Measurements from ENCODE around the gene SYAP1. TPM values are rescaled to one million over a fixed set of nuclear protein-coding genes. Genes with fewer than 3 reads are reported as not detected.

Gene SYAP1
- total and polyA plus RNA-seq, 2 donors (not counting 1 experiment from before 2014, with no cell fraction given): 3.5 to 18.3 TPM

GRCh38 chrX:16699389-16699788 is 20.0 kb upstream of the SYAP1 start:
- Mint-ChIP-seq H3K27me3 (no peaks in the 10 kb centered on the region), H3K4me1 (peaks cover 3% of the 10 kb centered on the region), H3K27ac (no peak overlapping the region), H3K4me3 (no peak overlapping the region), H3K9me3 (ENCODE audit: insufficient read depth) (no peaks in the 10 kb centered on the region)
- H3K4me3 ChIP-seq (ENCODE audit: control extremely low read depth in 1 of 5, extremely low read depth in 1 of 5, insufficient read depth in 1 of 5, low read depth in 2 of 5, low read length in 4 of 5): no peak overlapping the region
- no peaks in the 10 kb centered on the region for H3K36me3 ChIP-seq (replicated peaks in 1 of 2; ENCODE audit: control extremely low read depth in 1 of 2, control insufficient read depth in 1 of 2, extremely low read depth in 1 of 2, insufficient read depth in 2 of 2, low read length in 1 of 2)
- no peaks in the 10 kb centered on the region for H3K9me3 ChIP-seq (ENCODE audit: control extremely low read depth in 1 of 3, control insufficient read depth in 2 of 3, insufficient read depth in 1 of 3, low read length in 2 of 3)
- no peak overlapping the region for H3K27ac ChIP-seq (ENCODE audit: low read length in 2 of 2)
- ATAC-seq (ENCODE audit: low read depth): no peak
- DNase-seq: no peak
- no peaks in the 10 kb centered on the region for H3K4me1 ChIP-seq (ENCODE audit: control insufficient read depth in 2 of 2, insufficient read depth in 2 of 2, low read length in 2 of 2)
- TF ChIP-seq EZH2 (IDR thresholded peaks at IDR 0.05; ENCODE audit: borderline replicate concordance, insufficient read depth, low read depth, low read length, poor library complexity, severe bottlenecking) (no peak), CTCF (IDR thresholded peaks at IDR 0.05) (no peak)
- H2AFZ ChIP-seq (ENCODE audit: insufficient read depth, low read depth, low read length, poor library complexity, severe bottlenecking): no peak overlapping the region
- H4K20me1 ChIP-seq (ENCODE audit: control insufficient read depth, insufficient read depth, low read length, poor library complexity, severe bottlenecking): no peaks in the 10 kb centered on the region
- ChIA-PET POLR2A (no interaction called here), CTCF (no interaction called here)
- H3K4me2 ChIP-seq (replicated peaks; ENCODE audit: low read depth, low read length, poor library complexity, severe bottlenecking): no peak overlapping the region
- WGBS (ENCODE audit: insufficient coverage): no CpG with 5 or more reads among the region's 6 CpGs
- no peaks in the 10 kb centered on the region for H3K27me3 ChIP-seq (replicated peaks in 1 of 4; ENCODE audit: control extremely low read depth in 1 of 4, control insufficient read depth in 3 of 4, insufficient read depth in 4 of 4, low read length in 3 of 4)
- H3K9ac ChIP-seq (ENCODE audit: low read length): no peak overlapping the region
- H3K79me2 ChIP-seq (ENCODE audit: control insufficient read depth, insufficient read depth, low read length): no peaks in the 10 kb centered on the region
- intact Hi-C loops (cut with micrococcal nuclease): loop anchor here (10.0 kb wide), 2 partner anchors 1015 to 1205 kb away; partner anchors contain the start of gene PIR

GRCh38 chrX:16700734-16701133 is 18.7 kb upstream of the SYAP1 start:
- no peak overlapping the region for H3K4me3 ChIP-seq (ENCODE audit: control extremely low read depth in 1 of 5, extremely low read depth in 1 of 5, insufficient read depth in 1 of 5, low read depth in 2 of 5, low read length in 4 of 5)
- H3K9me3 Mint-ChIP-seq (ENCODE audit: insufficient read depth): no peaks in the 10 kb centered on the region
- no peaks in the 10 kb centered on the region for H4K20me1 ChIP-seq (ENCODE audit: control insufficient read depth, insufficient read depth, low read length, poor library complexity, severe bottlenecking)
- WGBS (ENCODE audit: insufficient coverage): 100% methylated on average over 1 of the region's 2 CpGs
- H3K4me1 ChIP-seq (ENCODE audit: control insufficient read depth in 2 of 2, insufficient read depth in 2 of 2, low read length in 2 of 2): no peaks in the 10 kb centered on the region
- no peak overlapping the region for H3K4me2 ChIP-seq (replicated peaks; ENCODE audit: low read depth, low read length, poor library complexity, severe bottlenecking)
- POLR2A ChIA-PET: no interaction called here
- H3K4me1 Mint-ChIP-seq: peaks cover 10% of the 10 kb centered on the region
- no peaks in the 10 kb centered on the region for H3K36me3 ChIP-seq (replicated peaks in 1 of 2; ENCODE audit: control extremely low read depth in 1 of 2, control insufficient read depth in 1 of 2, extremely low read depth in 1 of 2, insufficient read depth in 2 of 2, low read length in 1 of 2)
- no peaks in the 10 kb centered on the region for H3K9me3 ChIP-seq (ENCODE audit: control extremely low read depth in 1 of 3, control insufficient read depth in 2 of 3, insufficient read depth in 1 of 3, low read length in 2 of 3)
- DNase-seq: no peak
- no peaks in the 10 kb centered on the region for H3K79me2 ChIP-seq (ENCODE audit: control insufficient read depth, insufficient read depth, low read length)
- TF ChIP-seq CTCF (IDR thresholded peaks at IDR 0.05) (no peak), EZH2 (IDR thresholded peaks at IDR 0.05; ENCODE audit: borderline replicate concordance, insufficient read depth, low read depth, low read length, poor library complexity, severe bottlenecking) (no peak)
- H3K9ac ChIP-seq (ENCODE audit: low read length): no peak overlapping the region
- no peaks in the 10 kb centered on the region for H3K27me3 Mint-ChIP-seq
- CTCF ChIA-PET: no interaction called here
- H3K27me3 ChIP-seq (replicated peaks in 1 of 4; ENCODE audit: control extremely low read depth in 1 of 4, control insufficient read depth in 3 of 4, insufficient read depth in 4 of 4, low read length in 3 of 4): no peaks in the 10 kb centered on the region
- H2AFZ ChIP-seq (ENCODE audit: insufficient read depth, low read depth, low read length, poor library complexity, severe bottlenecking): no peak overlapping the region
- intact Hi-C loops (cut with micrococcal nuclease): no loop called here
- no peak for ATAC-seq (ENCODE audit: low read depth)
- no peak overlapping the region for H3K4me3 Mint-ChIP-seq
- no peak overlapping the region for H3K27ac Mint-ChIP-seq
- no peak overlapping the region for H3K27ac ChIP-seq (ENCODE audit: low read length in 2 of 2)

All from B cell (primary cell).